ENCODE results near the gene CAMK1G.

DNA sequence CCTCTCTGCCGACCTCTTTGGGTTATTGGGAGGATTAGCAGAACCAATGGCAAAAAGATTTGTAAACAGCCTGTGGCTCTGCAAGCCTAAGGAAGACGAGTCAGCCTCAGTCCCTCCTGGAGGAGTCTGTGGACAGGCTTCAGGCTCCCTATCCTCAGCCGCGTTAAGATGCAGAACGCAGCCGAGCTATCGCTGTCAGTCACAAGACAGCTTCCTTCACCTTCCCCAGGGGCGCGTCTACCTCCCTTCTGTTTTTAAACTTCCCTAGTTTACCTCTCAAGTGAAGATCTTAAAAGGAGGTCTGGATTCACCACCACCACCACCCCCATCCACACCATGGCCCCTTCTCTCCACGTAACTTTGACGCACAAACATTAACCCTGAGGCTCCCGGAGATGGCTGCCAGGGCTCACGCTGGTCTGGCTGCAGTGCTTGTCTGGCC, 738 bp downstream of the CAMK1G start:
- TF ChIP-seq RFX5 (IDR thresholded peaks at IDR 0.05; ENCODE audit: low read depth, low read length): no peak
- no peak for TF ChIP-seq ZNF589 (CRISPR knock-in tag; IDR thresholded peaks at IDR 0.05; ENCODE audit: low read depth)
- no peak for TF ChIP-seq ZNF274 (IDR thresholded peaks at IDR 0.05; ENCODE audit: borderline replicate concordance, low read depth, low read length)
- TF ChIP-seq, protein P1, sequence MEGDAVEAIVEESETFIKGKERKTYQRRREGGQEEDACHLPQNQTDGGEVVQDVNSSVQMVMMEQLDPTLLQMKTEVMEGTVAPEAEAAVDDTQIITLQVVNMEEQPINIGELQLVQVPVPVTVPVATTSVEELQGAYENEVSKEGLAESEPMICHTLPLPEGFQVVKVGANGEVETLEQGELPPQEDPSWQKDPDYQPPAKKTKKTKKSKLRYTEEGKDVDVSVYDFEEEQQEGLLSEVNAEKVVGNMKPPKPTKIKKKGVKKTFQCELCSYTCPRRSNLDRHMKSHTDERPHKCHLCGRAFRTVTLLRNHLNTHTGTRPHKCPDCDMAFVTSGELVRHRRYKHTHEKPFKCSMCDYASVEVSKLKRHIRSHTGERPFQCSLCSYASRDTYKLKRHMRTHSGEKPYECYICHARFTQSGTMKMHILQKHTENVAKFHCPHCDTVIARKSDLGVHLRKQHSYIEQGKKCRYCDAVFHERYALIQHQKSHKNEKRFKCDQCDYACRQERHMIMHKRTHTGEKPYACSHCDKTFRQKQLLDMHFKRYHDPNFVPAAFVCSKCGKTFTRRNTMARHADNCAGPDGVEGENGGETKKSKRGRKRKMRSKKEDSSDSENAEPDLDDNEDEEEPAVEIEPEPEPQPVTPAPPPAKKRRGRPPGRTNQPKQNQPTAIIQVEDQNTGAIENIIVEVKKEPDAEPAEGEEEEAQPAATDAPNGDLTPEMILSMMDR (IDR thresholded peaks at IDR 0.05 in 2 of 3, conservative IDR thresholded peaks at IDR 0.05 in 1 of 3; ENCODE audit: insufficient read depth in 2 of 3, low read depth in 1 of 3, low read length in 3 of 3): no peak
- TF ChIP-seq ARNT (IDR thresholded peaks at IDR 0.05): no peak
- TF ChIP-seq CREM (IDR thresholded peaks at IDR 0.05; ENCODE audit: low read depth): no peak
- TF ChIP-seq BHLHE40 (IDR thresholded peaks at IDR 0.05; ENCODE audit: low read length): no peak
- TF ChIP-seq, protein P2, sequence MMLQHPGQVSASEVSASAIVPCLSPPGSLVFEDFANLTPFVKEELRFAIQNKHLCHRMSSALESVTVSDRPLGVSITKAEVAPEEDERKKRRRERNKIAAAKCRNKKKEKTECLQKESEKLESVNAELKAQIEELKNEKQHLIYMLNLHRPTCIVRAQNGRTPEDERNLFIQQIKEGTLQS (IDR thresholded peaks at IDR 0.05): no peak
- TF ChIP-seq, protein P2 (CRISPR knock-in tag; conservative IDR thresholded peaks at IDR 0.05): no peak
- no peak for TF ChIP-seq POLR2A (conservative IDR thresholded peaks at IDR 0.05)
- no peak for TF ChIP-seq CHD4 (IDR thresholded peaks at IDR 0.05; ENCODE audit: insufficient read depth, insufficient replicate concordance, low read depth, low read length, poor library complexity, severe bottlenecking)
- TF ChIP-seq JUN (IDR thresholded peaks at IDR 0.05; ENCODE audit: borderline replicate concordance, low read depth, low read length): no peak
- no peak for TF ChIP-seq JUN (CRISPR knock-in tag; IDR thresholded peaks at IDR 0.05; ENCODE audit: borderline replicate concordance)
- TF ChIP-seq, protein P3, sequence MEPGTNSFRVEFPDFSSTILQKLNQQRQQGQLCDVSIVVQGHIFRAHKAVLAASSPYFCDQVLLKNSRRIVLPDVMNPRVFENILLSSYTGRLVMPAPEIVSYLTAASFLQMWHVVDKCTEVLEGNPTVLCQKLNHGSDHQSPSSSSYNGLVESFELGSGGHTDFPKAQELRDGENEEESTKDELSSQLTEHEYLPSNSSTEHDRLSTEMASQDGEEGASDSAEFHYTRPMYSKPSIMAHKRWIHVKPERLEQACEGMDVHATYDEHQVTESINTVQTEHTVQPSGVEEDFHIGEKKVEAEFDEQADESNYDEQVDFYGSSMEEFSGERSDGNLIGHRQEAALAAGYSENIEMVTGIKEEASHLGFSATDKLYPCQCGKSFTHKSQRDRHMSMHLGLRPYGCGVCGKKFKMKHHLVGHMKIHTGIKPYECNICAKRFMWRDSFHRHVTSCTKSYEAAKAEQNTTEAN (CRISPR knock-in tag; IDR thresholded peaks at IDR 0.05): no peak
- no peak for TF ChIP-seq GABPA (tag; conservative IDR thresholded peaks at IDR 0.05; ENCODE audit: low read depth)
- TF ChIP-seq ATF1 (CRISPR knock-in tag; IDR thresholded peaks at IDR 0.05): no peak
- TF ChIP-seq ATF1 (tag; IDR thresholded peaks at IDR 0.05): no peak
